GM12875 (cell line): Measurements from ENCODE around the gene SYTL5.

Source experiments
- H3K4me3 ChIP-seq: one replicate; pipeline ENCODE4 v1.5.1; 2011; ENCODE audit warnings: low read depth, low read length, control low read depth
- TF ChIP-seq, protein P1 (sequence below): IDR thresholded peaks from 2 replicates; pipeline ENCODE4 v1.5.1; 2011; ENCODE audit warnings: low read depth, mild to moderate bottlenecking, control low read depth, inconsistent platforms, low read length, moderate library complexity, borderline replicate concordance; ENCODE audit not compliant: insufficient read depth

Gene SYTL5

DNA sequence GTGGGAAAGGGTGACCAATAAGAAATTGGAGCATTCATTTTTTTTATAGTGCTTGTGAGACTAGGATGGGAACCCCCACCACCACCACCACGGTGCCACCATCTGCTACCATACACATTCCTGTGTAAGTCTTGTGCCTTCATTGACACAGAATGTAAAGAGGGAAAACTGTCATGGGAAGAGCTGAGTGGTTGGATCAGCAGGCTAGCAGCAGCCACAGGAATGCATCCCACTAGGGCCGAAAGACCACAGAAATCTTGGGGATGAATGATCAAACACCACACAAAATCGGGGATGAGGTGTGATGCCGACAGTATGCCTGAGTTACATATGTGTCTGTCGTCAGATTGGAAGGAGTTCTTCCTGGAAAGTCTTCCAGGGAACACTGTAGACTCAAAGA is 145.1 kb downstream of the SYTL5 start:
- TF ChIP-seq, protein P1, sequence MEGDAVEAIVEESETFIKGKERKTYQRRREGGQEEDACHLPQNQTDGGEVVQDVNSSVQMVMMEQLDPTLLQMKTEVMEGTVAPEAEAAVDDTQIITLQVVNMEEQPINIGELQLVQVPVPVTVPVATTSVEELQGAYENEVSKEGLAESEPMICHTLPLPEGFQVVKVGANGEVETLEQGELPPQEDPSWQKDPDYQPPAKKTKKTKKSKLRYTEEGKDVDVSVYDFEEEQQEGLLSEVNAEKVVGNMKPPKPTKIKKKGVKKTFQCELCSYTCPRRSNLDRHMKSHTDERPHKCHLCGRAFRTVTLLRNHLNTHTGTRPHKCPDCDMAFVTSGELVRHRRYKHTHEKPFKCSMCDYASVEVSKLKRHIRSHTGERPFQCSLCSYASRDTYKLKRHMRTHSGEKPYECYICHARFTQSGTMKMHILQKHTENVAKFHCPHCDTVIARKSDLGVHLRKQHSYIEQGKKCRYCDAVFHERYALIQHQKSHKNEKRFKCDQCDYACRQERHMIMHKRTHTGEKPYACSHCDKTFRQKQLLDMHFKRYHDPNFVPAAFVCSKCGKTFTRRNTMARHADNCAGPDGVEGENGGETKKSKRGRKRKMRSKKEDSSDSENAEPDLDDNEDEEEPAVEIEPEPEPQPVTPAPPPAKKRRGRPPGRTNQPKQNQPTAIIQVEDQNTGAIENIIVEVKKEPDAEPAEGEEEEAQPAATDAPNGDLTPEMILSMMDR = no peak
- H3K4me3 ChIP-seq = no peak overlapping the region

DNA sequence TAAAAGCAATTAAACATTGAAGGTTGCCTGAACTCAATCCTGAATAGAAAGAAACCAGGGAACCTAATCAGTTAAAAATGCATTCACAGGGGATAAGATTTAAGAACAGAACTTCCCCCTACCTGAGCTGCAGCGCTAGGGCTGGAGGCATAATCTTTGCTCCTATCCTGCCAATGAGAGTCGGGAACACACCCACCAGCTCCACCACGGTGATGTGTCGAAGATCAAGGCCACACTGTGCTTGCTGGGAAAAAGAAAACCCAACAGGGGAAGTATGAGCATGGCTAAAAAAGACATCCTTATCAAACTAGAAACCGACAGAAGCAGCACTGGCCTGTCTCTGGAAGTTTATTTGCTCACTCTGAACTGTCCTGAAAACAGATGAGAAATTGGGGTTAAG is 148.0 kb downstream of the SYTL5 start:
- TF ChIP-seq, protein P1 = no peak
- no peak overlapping the region for H3K4me3 ChIP-seq

DNA sequence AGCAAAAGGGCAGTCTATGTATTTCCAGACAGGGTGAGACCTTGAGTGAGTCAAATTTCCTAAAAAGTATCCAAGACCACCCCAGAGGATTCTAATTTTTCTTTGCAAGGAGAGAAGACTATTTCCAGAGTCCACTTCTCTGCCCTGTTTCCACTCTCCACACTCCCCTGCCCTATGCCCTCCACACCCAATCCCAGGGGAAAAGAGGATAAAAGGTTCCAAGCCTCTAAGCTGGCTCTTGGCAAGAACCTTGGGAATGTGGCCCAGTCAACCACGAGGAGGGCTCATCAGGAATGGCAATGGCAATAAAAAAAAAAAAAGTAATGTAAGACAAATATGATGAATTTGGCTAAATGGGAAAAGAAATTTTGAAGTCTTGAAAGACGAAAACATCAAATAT is 148.5 kb downstream of the SYTL5 start:
- TF ChIP-seq, protein P1 = no peak
- no peak overlapping the region for H3K4me3 ChIP-seq

DNA sequence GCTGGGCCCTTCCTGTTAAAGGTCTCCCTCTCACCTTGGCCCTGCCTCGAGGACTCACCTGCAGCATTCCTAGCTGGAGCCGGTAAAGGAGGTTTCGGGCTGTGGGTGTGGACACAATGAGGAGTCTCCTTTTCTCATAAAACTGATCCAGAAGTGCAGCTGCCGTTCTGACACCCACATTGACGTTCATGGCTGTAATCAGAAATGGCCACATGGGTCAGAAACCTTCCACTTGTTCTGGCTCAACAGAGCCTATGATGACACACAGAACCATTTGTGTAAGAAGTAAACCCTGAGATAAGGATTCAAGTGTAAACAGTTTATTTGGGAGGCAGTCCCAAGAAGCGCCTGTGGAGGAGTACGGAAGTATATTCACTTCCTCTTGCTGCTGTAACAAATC is 150.5 kb downstream of the SYTL5 start:
- TF ChIP-seq, protein P1 = no peak
- no peak overlapping the region for H3K4me3 ChIP-seq

DNA sequence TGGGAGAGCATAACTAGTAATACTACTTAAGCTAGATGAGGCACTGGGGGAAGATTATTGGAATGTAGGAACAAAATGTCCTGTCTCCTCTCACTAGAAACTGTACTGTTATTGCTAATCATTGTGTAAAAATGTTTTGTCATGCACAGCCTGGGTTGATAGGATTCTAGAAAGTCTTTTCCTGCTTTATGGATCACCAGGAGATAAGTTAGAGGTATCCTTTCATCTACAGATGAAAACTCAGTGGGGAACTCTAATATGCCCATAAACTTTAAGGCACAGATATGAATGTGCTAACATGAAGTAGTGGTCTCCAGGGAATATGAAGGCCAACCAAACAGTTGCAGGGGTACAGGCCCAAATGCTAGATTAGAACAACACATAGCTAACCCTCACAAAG is 156.8 kb downstream of the SYTL5 start:
- TF ChIP-seq, protein P1 = no peak
- no peak overlapping the region for H3K4me3 ChIP-seq

DNA sequence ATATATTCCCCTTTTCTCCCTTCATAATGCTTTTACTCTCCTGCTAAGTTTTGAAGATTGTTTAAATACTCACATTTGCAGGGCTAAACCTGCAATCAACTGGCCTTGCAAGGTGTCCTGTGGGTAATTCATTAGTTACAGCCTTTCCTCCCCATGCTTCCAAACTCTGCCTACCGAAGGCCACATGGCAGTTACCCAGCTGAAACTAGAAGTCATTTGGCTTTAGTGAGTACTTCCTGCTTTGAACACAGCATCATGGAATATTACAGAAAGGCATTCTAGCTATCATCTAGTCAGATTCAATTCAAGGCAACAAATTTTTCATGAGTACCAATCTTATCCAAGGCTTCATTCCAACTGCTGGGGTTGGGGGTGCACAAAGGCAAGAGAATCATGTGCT is 158.7 kb downstream of the SYTL5 start:
- H3K4me3 ChIP-seq = no peak overlapping the region
- TF ChIP-seq, protein P1 = no peak

DNA sequence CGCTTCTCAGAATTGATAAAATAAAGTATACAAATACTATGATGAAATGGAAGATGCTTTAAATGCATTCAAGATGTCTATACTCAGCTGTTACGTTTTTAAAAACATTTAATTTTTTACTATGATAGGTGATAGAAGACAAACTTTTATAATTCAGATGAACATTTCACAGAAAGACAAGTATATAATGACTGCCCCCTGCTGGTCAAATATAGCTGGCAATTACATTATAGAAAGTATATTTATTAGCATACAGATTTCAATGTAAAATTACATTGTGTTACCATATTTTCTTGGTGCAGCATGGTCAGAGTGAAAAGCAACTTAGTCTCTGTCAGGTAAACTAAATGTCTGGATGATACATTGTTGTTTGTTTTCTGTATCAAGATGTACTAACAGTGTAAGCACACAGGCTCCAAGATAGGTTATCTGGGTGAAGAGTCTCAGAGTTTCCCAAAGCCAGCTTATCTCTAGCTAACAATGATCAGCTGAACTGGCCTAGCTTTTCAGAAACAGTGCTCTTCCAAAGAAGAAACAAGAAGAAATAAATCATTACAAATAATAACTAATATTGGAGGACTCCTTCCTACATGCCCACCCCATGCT is 160.2 kb downstream of the SYTL5 start:
- TF ChIP-seq, protein P1 = no peak; the same call in 1 of the 2 replicates
- no peak overlapping the region for H3K4me3 ChIP-seq
